HL-60 (cell line): ENCODE data around the gene CDHR5.

Experiments
- DNase-seq, 2 experiments: peaks; one replicate each; pipeline ENCODE4 v3.0.0-alpha.2; 2010 to 2020; ENCODE audit warnings: low read depth in 1 of 2, low spot score in 1 of 2
- H3K27ac ChIP-seq: fragments of 250-450 bp; sonication (Bioruptor Pico); replicated peaks from 2 replicates; pipeline ENCODE4 v1.5.1; 2020; ENCODE audit warnings: mild to moderate bottlenecking, moderate library complexity
- H3K27me3 ChIP-seq: fragments of 250-450 bp; sonication (Bioruptor Pico); 2 replicates; pipeline ENCODE4 v1.5.1; 2021; ENCODE audit warnings: mild to moderate bottlenecking, moderate library complexity; ENCODE audit not compliant: insufficient read depth, poor library complexity, severe bottlenecking
- H3K4me3 ChIP-seq: replicated peaks from 2 replicates; pipeline ENCODE4 v1.5.1; 2011; ENCODE audit warnings: mild to moderate bottlenecking, control low read depth, low read length; ENCODE audit not compliant: insufficient read depth
- CTCF ChIP-seq: IDR thresholded peaks from one replicate; pipeline ENCODE4 v1.5.1; 2011; ENCODE audit warnings: low read length, control low read depth, inconsistent platforms; ENCODE audit not compliant: insufficient read depth
- GABPA ChIP-seq: IDR thresholded peaks from 2 replicates; pipeline ENCODE4 v1.6.1; 2012; ENCODE audit warnings: low read depth
- POLR2AphosphoS5 ChIP-seq: IDR thresholded peaks from 2 replicates; pipeline ENCODE4 v1.6.1; 2012; ENCODE audit warnings: low read depth
- SPI1 ChIP-seq: IDR thresholded peaks from 2 replicates; pipeline ENCODE4 v1.6.1; 2012; ENCODE audit warnings: low read depth, mild to moderate bottlenecking, borderline replicate concordance
- TF ChIP-seq, protein P1 (sequence below): IDR thresholded peaks from 2 replicates; pipeline ENCODE4 v1.6.1; 2012; ENCODE audit warnings: low read depth; ENCODE audit not compliant: insufficient replicate concordance

The CDHR5 gene

GRCh38 chr11:643849-644738, 19.3 kb upstream of the CDHR5 start:
- TF ChIP-seq, protein P1, sequence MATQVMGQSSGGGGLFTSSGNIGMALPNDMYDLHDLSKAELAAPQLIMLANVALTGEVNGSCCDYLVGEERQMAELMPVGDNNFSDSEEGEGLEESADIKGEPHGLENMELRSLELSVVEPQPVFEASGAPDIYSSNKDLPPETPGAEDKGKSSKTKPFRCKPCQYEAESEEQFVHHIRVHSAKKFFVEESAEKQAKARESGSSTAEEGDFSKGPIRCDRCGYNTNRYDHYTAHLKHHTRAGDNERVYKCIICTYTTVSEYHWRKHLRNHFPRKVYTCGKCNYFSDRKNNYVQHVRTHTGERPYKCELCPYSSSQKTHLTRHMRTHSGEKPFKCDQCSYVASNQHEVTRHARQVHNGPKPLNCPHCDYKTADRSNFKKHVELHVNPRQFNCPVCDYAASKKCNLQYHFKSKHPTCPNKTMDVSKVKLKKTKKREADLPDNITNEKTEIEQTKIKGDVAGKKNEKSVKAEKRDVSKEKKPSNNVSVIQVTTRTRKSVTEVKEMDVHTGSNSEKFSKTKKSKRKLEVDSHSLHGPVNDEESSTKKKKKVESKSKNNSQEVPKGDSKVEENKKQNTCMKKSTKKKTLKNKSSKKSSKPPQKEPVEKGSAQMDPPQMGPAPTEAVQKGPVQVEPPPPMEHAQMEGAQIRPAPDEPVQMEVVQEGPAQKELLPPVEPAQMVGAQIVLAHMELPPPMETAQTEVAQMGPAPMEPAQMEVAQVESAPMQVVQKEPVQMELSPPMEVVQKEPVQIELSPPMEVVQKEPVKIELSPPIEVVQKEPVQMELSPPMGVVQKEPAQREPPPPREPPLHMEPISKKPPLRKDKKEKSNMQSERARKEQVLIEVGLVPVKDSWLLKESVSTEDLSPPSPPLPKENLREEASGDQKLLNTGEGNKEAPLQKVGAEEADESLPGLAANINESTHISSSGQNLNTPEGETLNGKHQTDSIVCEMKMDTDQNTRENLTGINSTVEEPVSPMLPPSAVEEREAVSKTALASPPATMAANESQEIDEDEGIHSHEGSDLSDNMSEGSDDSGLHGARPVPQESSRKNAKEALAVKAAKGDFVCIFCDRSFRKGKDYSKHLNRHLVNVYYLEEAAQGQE: no peak
- no peak for TF ChIP-seq SPI1
- no peak for TF ChIP-seq CTCF
- TF ChIP-seq GABPA: no peak
- peak; percentile 19; the same call in 1 of the 2 replicates for TF ChIP-seq POLR2AphosphoS5
- H3K27ac ChIP-seq: no peak overlapping the region
- H3K27me3 ChIP-seq: no peaks in the 10 kb centered on the region
- H3K4me3 ChIP-seq: no peak overlapping the region
- no peak for DNase-seq

DNA sequence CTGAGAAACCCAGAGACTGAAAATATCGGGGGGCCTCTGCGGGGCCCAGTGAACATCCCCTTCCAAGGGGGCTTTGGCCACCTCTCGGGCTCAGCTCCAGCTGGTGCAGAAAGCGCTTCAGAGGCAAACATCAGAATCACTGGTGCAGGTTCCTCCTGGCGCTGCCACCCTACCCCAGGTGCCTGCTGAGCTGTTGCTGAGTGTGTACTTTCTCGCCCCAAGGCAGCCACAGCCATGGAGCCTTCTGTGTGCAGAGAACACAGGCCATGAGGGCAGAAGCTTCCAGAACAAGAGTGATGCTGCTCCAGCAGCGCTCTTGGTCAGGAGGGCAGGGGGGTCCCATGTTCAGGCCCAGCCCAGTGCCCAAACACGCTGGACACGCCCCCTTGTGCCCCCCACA, 18.6 kb upstream of the CDHR5 start:
- H3K27ac ChIP-seq: no peak overlapping the region
- no peaks in the 10 kb centered on the region for H3K27me3 ChIP-seq
- TF ChIP-seq POLR2AphosphoS5: no peak
- TF ChIP-seq CTCF: no peak
- TF ChIP-seq, protein P1: no peak
- TF ChIP-seq GABPA: no peak
- no peak for TF ChIP-seq SPI1
- DNase-seq: no peak
- no peak overlapping the region for H3K4me3 ChIP-seq

- H3K27ac ChIP-seq: no peak overlapping the region
- TF ChIP-seq GABPA (no peak), CTCF (no peak), POLR2AphosphoS5 (no peak), SPI1 (no peak)
- TF ChIP-seq, protein P1: no peak
- H3K27me3 ChIP-seq: no peaks in the 10 kb centered on the region
- no peak for DNase-seq
- no peak overlapping the region for H3K4me3 ChIP-seq
Observed at GRCh38 chr11:641806-642370, 17.1 kb upstream of the CDHR5 start.
